ENCODE results near the gene SDK1. TPM values are rescaled to one million over a fixed set of nuclear protein-coding genes. Genes with fewer than 3 reads are reported as not detected.

The SDK1 gene
- total RNA-seq, 1 donor: 0.36 TPM

DNA sequence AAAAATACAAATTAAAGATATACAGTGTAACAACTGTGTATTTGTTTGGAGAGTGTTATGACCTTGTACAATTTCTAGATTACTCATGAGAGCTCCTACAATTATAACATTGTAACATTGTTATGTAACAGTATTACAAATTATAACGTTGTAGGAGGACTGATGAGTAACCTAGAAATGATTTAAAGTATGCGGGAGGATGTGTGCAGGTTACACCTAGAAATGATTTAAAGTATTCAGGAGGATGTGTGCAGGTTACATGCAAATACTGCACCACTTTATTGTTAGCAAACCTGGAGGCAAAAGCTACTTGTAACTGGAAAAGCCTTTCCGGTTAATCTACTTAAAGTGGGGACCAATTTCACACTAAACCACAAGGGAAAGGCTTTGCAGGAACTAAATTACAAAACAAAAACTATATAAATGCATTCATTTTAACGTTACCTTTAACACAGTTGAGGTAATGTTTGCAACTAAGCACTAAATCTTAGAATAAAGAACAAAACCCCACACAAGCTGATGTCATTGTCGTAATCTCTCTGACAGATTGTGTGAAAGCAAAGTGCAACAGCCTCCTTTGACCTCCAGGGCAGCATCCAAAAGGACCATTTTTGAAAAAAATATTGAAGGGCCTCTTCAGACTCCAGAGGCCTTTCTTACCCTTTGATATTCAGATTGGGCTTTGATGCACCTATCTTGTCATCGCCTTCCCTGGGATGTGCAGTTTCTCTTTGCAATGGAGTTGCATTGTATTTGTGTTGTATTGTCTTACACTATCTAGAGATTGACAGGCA lies 858.9 kb downstream of the SDK1 start:
- Histone ChIP-seq H3K4me1 (ENCODE audit: insufficient read depth, low read length) (no peaks in the 10 kb centered on the region), H3K79me2 (ENCODE audit: insufficient read depth, low read length) (no peaks in the 10 kb centered on the region), H3K4me3 (ENCODE audit: insufficient read depth, low read length) (no peak overlapping the region), H3K9me3 (ENCODE audit: low read depth, low read length) (no peaks in the 10 kb centered on the region), H3K27me3 (ENCODE audit: insufficient read depth, low read length) (no peaks in the 10 kb centered on the region), H4K20me1 (ENCODE audit: insufficient read depth, low read length) (no peaks in the 10 kb centered on the region), H3K36me3 (ENCODE audit: insufficient read depth, low read length) (no peaks in the 10 kb centered on the region), H2AFZ (ENCODE audit: low read length) (no peak overlapping the region), H3K4me2 (ENCODE audit: insufficient read depth, low read length) (no peak overlapping the region), H3K27ac (ENCODE audit: low read depth, low read length) (no peak overlapping the region)
- TF ChIP-seq CTCF (IDR thresholded peaks at IDR 0.05; ENCODE audit: extremely low read depth, low read depth, low read length): no peak
- no peak for DNase-seq (ENCODE audit: insufficient read length, low spot score, missing footprints)

DNA sequence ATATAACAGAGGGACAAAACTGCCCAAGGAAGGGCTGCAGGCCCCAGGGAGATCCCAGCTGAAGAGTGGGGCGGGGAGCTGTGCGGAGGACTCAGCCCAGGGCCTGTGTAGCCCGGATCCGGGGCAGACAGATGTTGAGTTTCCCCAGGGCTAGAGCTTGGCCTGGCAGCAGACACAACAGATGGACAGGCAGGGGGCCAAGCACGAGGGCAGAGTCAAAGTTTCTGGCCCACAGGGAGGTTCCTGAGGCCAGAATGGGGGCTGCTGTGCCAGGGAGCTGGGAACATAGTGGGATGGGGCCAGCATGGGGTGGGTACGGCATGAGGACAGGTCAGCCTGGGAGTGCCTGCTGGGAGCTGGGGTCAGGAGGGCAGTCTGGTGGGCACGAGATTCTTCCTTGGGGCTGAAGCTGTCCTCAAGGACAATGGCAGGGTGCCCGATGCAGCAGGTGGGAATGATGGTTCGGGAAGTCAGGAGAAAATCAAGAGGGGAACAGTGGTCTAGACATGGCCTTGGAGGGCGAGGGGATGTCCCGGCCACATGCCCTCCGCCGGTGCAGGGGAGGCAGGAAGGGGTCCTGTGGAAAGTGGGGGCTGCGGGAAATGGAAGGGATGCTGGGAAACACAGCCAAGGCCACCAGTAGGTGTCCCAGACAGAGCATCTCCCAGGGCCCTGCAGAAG lies 862.0 kb downstream of the SDK1 start:
- H4K20me1 ChIP-seq (ENCODE audit: insufficient read depth, low read length): no peaks in the 10 kb centered on the region
- no peaks in the 10 kb centered on the region for H3K27me3 ChIP-seq (ENCODE audit: insufficient read depth, low read length)
- no peaks in the 10 kb centered on the region for H3K4me1 ChIP-seq (ENCODE audit: insufficient read depth, low read length)
- no peak overlapping the region for H3K27ac ChIP-seq (ENCODE audit: low read depth, low read length)
- TF ChIP-seq CTCF (IDR thresholded peaks at IDR 0.05; ENCODE audit: extremely low read depth, low read depth, low read length): no peak
- H3K4me3 ChIP-seq (ENCODE audit: insufficient read depth, low read length): no peak overlapping the region
- H3K79me2 ChIP-seq (ENCODE audit: insufficient read depth, low read length): no peaks in the 10 kb centered on the region
- DNase-seq (ENCODE audit: insufficient read length, low spot score, missing footprints): no peak
- no peak overlapping the region for H2AFZ ChIP-seq (ENCODE audit: low read length)
- H3K36me3 ChIP-seq (ENCODE audit: insufficient read depth, low read length): no peaks in the 10 kb centered on the region
- no peaks in the 10 kb centered on the region for H3K9me3 ChIP-seq (ENCODE audit: low read depth, low read length)
- no peak overlapping the region for H3K4me2 ChIP-seq (ENCODE audit: insufficient read depth, low read length)

GRCh38 chr7:4163565-4164203 lies 862.6 kb downstream of the SDK1 start:
- Histone ChIP-seq H4K20me1 (ENCODE audit: insufficient read depth, low read length) (no peaks in the 10 kb centered on the region), H3K36me3 (ENCODE audit: insufficient read depth, low read length) (no peaks in the 10 kb centered on the region), H3K4me1 (ENCODE audit: insufficient read depth, low read length) (no peaks in the 10 kb centered on the region), H3K79me2 (ENCODE audit: insufficient read depth, low read length) (no peaks in the 10 kb centered on the region), H3K27me3 (ENCODE audit: insufficient read depth, low read length) (no peaks in the 10 kb centered on the region), H3K27ac (ENCODE audit: low read depth, low read length) (no peak overlapping the region), H3K4me2 (ENCODE audit: insufficient read depth, low read length) (no peak overlapping the region), H3K4me3 (ENCODE audit: insufficient read depth, low read length) (no peak overlapping the region), H2AFZ (ENCODE audit: low read length) (no peak overlapping the region), H3K9me3 (ENCODE audit: low read depth, low read length) (no peaks in the 10 kb centered on the region)
- no peak for TF ChIP-seq CTCF (IDR thresholded peaks at IDR 0.05; ENCODE audit: extremely low read depth, low read depth, low read length)
- no peak for DNase-seq (ENCODE audit: insufficient read length, low spot score, missing footprints)

- Histone ChIP-seq H3K27me3 (ENCODE audit: insufficient read depth, low read length) (no peaks in the 10 kb centered on the region), H3K4me2 (ENCODE audit: insufficient read depth, low read length) (no peak overlapping the region), H3K4me1 (ENCODE audit: insufficient read depth, low read length) (no peaks in the 10 kb centered on the region), H4K20me1 (ENCODE audit: insufficient read depth, low read length) (no peaks in the 10 kb centered on the region), H3K4me3 (ENCODE audit: insufficient read depth, low read length) (no peak overlapping the region), H3K9me3 (ENCODE audit: low read depth, low read length) (no peaks in the 10 kb centered on the region), H3K79me2 (ENCODE audit: insufficient read depth, low read length) (no peaks in the 10 kb centered on the region), H2AFZ (ENCODE audit: low read length) (no peak overlapping the region), H3K27ac (ENCODE audit: low read depth, low read length) (no peak overlapping the region), H3K36me3 (ENCODE audit: insufficient read depth, low read length) (no peaks in the 10 kb centered on the region)
- TF ChIP-seq CTCF (IDR thresholded peaks at IDR 0.05; ENCODE audit: extremely low read depth, low read depth, low read length): no peak
- DNase-seq (ENCODE audit: insufficient read length, low spot score, missing footprints): no peak
Measured at GRCh38 chr7:4164556-4164955, 863.5 kb downstream of the SDK1 start.

Measured in osteoblast (primary cell).